Mesenchymal stem cell (in vitro differentiated cells and primary cell): Measurements from ENCODE around the gene PLSCR5.

Experiments
- DNase-seq: peaks from one replicate; pipeline ENCODE4 v3.0.0-alpha.2; 2013
- H2AFZ ChIP-seq: one replicate; pipeline ENCODE4 v1.6.1; 2013; ENCODE audit warnings: low read depth, mild to moderate bottlenecking, control low read depth, inconsistent platforms, low read length, moderate library complexity
- H2AK5ac ChIP-seq: 2 replicates; pipeline ENCODE4 v1.6.1; 2013; ENCODE audit warnings: low read length, moderate library complexity, mild to moderate bottlenecking, inconsistent platforms; ENCODE audit not compliant: severe bottlenecking
- H2BK120ac ChIP-seq: one replicate; pipeline ENCODE4 v1.6.1; 2013; ENCODE audit warnings: low read depth, mild to moderate bottlenecking, inconsistent platforms, low read length, moderate library complexity
- H2BK12ac ChIP-seq, 2 experiments: one replicate each; pipeline ENCODE4 v1.6.1; 2013; ENCODE audit warnings: inconsistent platforms in 2 of 2, low read length in 2 of 2, mild to moderate bottlenecking in 2 of 2, moderate library complexity in 2 of 2, control low read depth in 1 of 2
- H2BK15ac ChIP-seq: one replicate; pipeline ENCODE4 v1.6.1; 2013; ENCODE audit warnings: mild to moderate bottlenecking, low read depth, inconsistent platforms; ENCODE audit not compliant: poor library complexity, severe bottlenecking
- H2BK5ac ChIP-seq: 2 replicates; pipeline ENCODE4 v1.6.1; 2013; ENCODE audit warnings: low read depth, mild to moderate bottlenecking, low read length, control low read depth, inconsistent platforms; ENCODE audit not compliant: poor library complexity, severe bottlenecking
- H3K14ac ChIP-seq, 2 experiments: one replicate each; pipeline ENCODE4 v1.6.1; 2013; ENCODE audit warnings: inconsistent platforms in 2 of 2, low read length in 2 of 2, control low read depth in 1 of 2, mild to moderate bottlenecking in 1 of 2, moderate library complexity in 1 of 2
- H3K18ac ChIP-seq, 2 experiments: one replicate each; pipeline ENCODE4 v1.6.1; 2013; ENCODE audit warnings: inconsistent platforms in 2 of 2, low read length in 2 of 2, control low read depth in 1 of 2, low read depth in 1 of 2, mild to moderate bottlenecking in 1 of 2
- H3K23ac ChIP-seq, 2 experiments: one replicate each; pipeline ENCODE4 v1.6.1; 2013; ENCODE audit warnings: inconsistent platforms in 2 of 2, low read length in 2 of 2, mild to moderate bottlenecking in 2 of 2, moderate library complexity in 2 of 2, control low read depth in 1 of 2
- H3K27ac ChIP-seq: 2 replicates; pipeline ENCODE4 v1.5.1; 2013; ENCODE audit warnings: mild to moderate bottlenecking, moderate library complexity, low read length, control low read depth, inconsistent platforms; ENCODE audit not compliant: poor library complexity, severe bottlenecking
- H3K27me3 ChIP-seq, 2 experiments: 2 replicates each; pipeline versions ENCODE4 v1.6.1 to v1.7.0; 2013; ENCODE audit warnings: low read length in 2 of 2, mild to moderate bottlenecking in 2 of 2, moderate library complexity in 2 of 2, control low read depth in 1 of 2, inconsistent platforms in 1 of 2; ENCODE audit not compliant: control insufficient read depth in 1 of 2, insufficient read depth in 1 of 2
- H3K36me3 ChIP-seq, 2 experiments: 2 replicates each; pipeline versions ENCODE4 v1.6.1 to v1.7.0; 2013; ENCODE audit warnings: low read length in 2 of 2, control low read depth in 1 of 2, inconsistent platforms in 1 of 2, low read depth in 1 of 2, mild to moderate bottlenecking in 1 of 2; ENCODE audit not compliant: insufficient read depth in 2 of 2, control insufficient read depth in 1 of 2
- H3K4ac ChIP-seq, 2 experiments: one replicate each; pipeline ENCODE4 v1.6.1; 2013; ENCODE audit warnings: inconsistent platforms in 2 of 2, low read length in 2 of 2, mild to moderate bottlenecking in 2 of 2, moderate library complexity in 2 of 2, control low read depth in 1 of 2, low read depth in 1 of 2
- H3K4me1 ChIP-seq: 2 replicates; pipeline ENCODE4 v1.6.1; 2013; ENCODE audit warnings: low read depth, low read length, control low read depth; ENCODE audit not compliant: control insufficient read depth, insufficient read depth
- H3K4me2 ChIP-seq: 2 replicates; pipeline ENCODE4 v1.6.1; 2013; ENCODE audit warnings: low read length, mild to moderate bottlenecking, inconsistent platforms; ENCODE audit not compliant: poor library complexity, severe bottlenecking
- H3K4me3 ChIP-seq, 2 experiments: 2 replicates each; pipeline versions ENCODE4 v1.5.1 to v1.7.0; 2013; ENCODE audit warnings: low read length in 2 of 2, mild to moderate bottlenecking in 2 of 2, control low read depth in 1 of 2, low read depth in 1 of 2; ENCODE audit not compliant: insufficient read depth in 1 of 2
- H3K79me1 ChIP-seq: replicated peaks from 2 replicates; pipeline ENCODE4 v1.6.1; 2013; ENCODE audit warnings: mild to moderate bottlenecking, control low read depth, low read length, inconsistent platforms; ENCODE audit not compliant: poor library complexity, severe bottlenecking
- H3K9ac ChIP-seq: 2 replicates; pipeline ENCODE4 v1.7.0; 2013; ENCODE audit warnings: mild to moderate bottlenecking, low read length, moderate library complexity
- H3K9me3 ChIP-seq: 2 replicates; pipeline ENCODE4 v1.7.0; 2013; ENCODE audit warnings: mild to moderate bottlenecking, low read length; ENCODE audit not compliant: control insufficient read depth
- H4K8ac ChIP-seq: one replicate; pipeline ENCODE4 v1.6.1; 2013; ENCODE audit warnings: inconsistent platforms, mild to moderate bottlenecking, low read length, moderate library complexity
- H4K91ac ChIP-seq: one replicate; pipeline ENCODE4 v1.6.1; 2013; ENCODE audit warnings: mild to moderate bottlenecking, low read length, inconsistent platforms
- WGBS: methylation state at CpG from one replicate; pipeline ENCODE4 v1.1.7; 2013; ENCODE audit warnings: mixed read lengths; 5-methylcytosine and 5-hydroxymethylcytosine counted together

PLSCR5 gene

DNA sequence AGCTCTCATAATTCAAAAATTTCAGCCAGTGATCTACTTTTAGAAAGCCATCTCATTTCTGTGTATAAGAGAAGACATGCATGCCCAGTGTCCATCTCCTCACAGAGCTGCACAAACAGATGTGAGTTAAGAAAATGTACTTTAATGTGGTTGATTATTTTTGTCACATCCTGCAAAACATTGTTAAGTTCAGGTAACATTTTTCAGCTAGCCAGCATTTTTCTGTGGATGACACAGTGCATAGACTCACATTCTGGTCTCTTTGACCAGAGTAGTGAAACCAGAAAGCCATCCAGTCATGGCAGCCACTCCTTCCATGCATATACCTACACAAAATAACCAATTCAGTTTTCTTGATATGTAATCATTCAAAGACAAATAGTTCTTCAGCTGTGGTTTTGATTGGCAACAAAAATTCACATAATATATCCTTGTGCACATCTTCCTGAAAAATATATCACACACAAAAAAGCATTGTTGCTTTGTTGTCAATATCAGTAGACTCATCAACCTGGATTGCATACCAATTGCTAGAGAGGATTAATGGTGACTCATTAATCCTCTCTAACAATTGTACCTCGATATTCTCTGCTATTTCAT is 58.7 kb downstream of the PLSCR5 start:
- Histone ChIP-seq H3K9ac (no peak overlapping the region), H4K8ac (no peak overlapping the region), H3K23ac (no peak overlapping the region), H3K27ac (no peak overlapping the region), H3K36me3 (no peaks in the 10 kb centered on the region), H3K4me1 (no peaks in the 10 kb centered on the region), H3K4me3 (no peak overlapping the region), H3K79me1 (peaks cover 4% of the 10 kb centered on the region), H2AK5ac (no peak overlapping the region), H2AFZ (no peak overlapping the region), H3K4me2 (no peak overlapping the region), H2BK12ac (no peak overlapping the region), H4K91ac (no peak overlapping the region), H2BK120ac (no peak overlapping the region), H3K27me3 (no peaks in the 10 kb centered on the region), H2BK5ac (no peak overlapping the region), H2BK15ac (no peak overlapping the region), H3K9me3 (no peaks in the 10 kb centered on the region), H3K4ac (no peak overlapping the region), H3K14ac (no peak overlapping the region), H3K18ac (no peak overlapping the region)
- no peak for DNase-seq
- WGBS: 69% methylated on average over 1 of the region's 1 CpG

DNA sequence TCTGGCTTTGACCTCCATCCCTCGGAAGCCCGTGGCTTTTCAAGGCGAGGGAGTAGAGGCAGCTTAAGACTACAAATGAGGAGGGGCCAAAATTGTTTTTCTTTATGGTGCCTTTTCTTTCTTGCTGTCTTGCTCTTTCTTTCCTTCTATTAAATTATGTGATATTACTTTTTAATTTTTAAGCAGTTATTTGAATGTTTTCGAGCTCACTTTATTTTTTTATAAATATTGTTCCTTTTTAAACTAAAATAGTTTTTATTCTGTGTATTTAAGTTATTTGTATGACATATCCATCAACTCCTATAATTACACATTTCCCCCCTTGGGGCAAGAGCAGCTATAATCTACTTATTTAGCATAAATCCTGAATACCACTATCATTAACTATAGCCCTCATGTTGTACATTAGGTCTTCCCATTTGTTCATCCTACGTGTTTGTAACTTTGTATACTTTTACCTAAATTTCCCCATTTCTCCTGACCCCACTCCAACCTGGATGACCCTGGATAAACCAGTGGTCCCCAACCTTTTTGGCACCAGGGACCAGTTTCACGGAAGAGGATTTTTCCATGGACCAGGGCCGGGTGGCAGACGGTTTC is 60.1 kb downstream of the PLSCR5 start:
- Histone ChIP-seq H2AFZ (no peak overlapping the region), H2AK5ac (no peak overlapping the region), H3K79me1 (peaks cover 4% of the 10 kb centered on the region), H3K4me3 (peak overlapping the region; percentile 78 to 81), H2BK120ac (no peak overlapping the region), H3K23ac (no peak overlapping the region), H3K9ac (peak overlapping the region; percentile 92), H3K4me2 (peak overlapping the region; percentile 16), H3K4ac (no peak overlapping the region), H3K18ac (no peak overlapping the region), H3K9me3 (no peaks in the 10 kb centered on the region), H3K27ac (peak overlapping the region; percentile 14), H4K8ac (no peak overlapping the region), H3K36me3 (no peaks in the 10 kb centered on the region), H2BK12ac (no peak overlapping the region), H3K27me3 (no peaks in the 10 kb centered on the region), H4K91ac (no peak overlapping the region), H2BK15ac (no peak overlapping the region), H3K4me1 (no peaks in the 10 kb centered on the region), H3K14ac (no peak overlapping the region), H2BK5ac (no peak overlapping the region)
- 31% methylated on average over 3 of the region's 8 CpGs for WGBS
- no peak for DNase-seq

DNA sequence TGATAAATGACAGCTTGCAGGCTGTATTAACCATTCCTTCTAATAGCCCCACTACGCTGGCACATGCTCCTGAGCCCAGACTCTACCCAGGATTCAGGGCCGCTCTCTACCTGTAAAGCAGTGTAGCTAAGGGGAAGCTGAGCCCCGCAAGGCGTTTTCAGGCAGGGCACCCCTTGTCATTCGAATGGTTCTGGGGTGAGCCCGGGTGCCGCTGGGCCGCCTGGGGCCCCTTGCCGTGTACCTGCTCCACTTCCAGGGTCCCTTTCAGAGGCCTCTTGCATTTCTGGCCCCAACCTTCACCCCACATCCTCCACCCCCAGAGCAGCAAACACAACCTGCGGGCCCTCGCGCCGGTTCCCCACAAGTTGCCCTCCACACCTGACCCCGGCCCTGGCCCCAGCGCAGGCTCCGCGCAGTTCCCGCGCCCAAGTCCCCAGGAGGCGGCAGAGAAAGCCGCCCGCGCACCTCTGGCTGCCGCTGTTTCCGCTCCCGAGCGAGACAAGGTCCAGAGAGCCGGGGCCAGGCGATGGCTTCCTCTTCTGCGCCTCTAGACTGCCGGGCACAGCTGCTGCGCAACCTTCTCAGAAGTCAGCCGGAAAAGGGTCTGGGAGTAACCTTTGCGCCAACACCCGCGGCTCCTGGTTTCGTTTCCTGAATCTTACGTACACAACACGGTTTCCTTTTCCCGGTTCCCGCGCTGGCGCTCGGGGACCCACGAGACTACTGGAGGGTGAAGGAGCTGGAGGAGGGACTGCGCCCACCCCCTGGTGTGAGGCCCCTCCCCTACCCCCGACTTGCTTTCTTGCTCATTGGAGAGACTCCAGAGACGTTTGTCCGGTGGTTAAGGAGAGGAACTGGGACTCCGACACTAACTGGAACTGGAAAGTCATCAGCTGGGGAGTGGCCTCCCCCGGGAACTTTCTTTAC is 60.9 kb downstream of the PLSCR5 start, which contains the start of gene PLSCR1:
Gene PLSCR1 (minus strand): TSS at position 606 of the 927 bp plus-strand sequence. CDS start 8,055 bp downstream, outside the sequence.
- Histone ChIP-seq H4K8ac (peak within 1 kb of the TSS; percentile 27), H3K36me3 (peaks cover under 1 to 2% of the 10 kb centered on the region in 2 experiments), H3K23ac (peak within 1 kb of the TSS in 1 of 2 experiments; percentile 77), H3K14ac (peak within 1 kb of the TSS in 1 of 2 experiments; percentile 76), H2BK5ac (peak within 1 kb of the TSS; percentile 63), H2BK15ac (peak within 1 kb of the TSS; percentile 65), H2AFZ (peak within 1 kb of the TSS; percentile 77), H2BK12ac (peak within 1 kb of the TSS in 1 of 2 experiments; percentile 48), H3K4me3 (peak within 1 kb of the TSS; percentile 78 to 81), H3K27me3 (no peaks in the 10 kb centered on the region), H3K79me1 (peaks cover 4% of the 10 kb centered on the region), H2BK120ac (peak within 1 kb of the TSS; percentile 88), H3K9me3 (no peaks in the 10 kb centered on the region), H3K9ac (peak within 1 kb of the TSS; percentile 92), H4K91ac (peak within 1 kb of the TSS; percentile 75), H3K18ac (peak within 1 kb of the TSS; percentile 68 to 94), H3K4ac (peak within 1 kb of the TSS; percentile 22 to 78), H3K4me2 (peak within 1 kb of the TSS; percentile 84), H3K4me1 (no peaks in the 10 kb centered on the region), H3K27ac (peak within 1 kb of the TSS; percentile 14), H2AK5ac (no peak within 1 kb of the TSS)
- peak; percentile 98 for DNase-seq
- WGBS: under 1% methylated on average over 38 of the region's 51 CpGs
